Activated CD8-positive, alpha-beta T cell treated with anti-CD3 and anti-CD28 coated beads for 36 hours (primary cell): Measurements from ENCODE around the gene ARHGEF28. TPM values are rescaled to one million over a fixed set of nuclear protein-coding genes. Genes with fewer than 3 reads are reported as not detected.

Experiments used
- ATAC-seq: fragments of 200-7000 bp; cut with Tn5 transposase; one replicate; pipeline ENCODE4 v1.10.0; 2021; ENCODE audit warnings: mild to moderate bottlenecking, moderate library complexity
- CTCF ChIA-PET: fragments of 350-600 bp; sonication (Branson Sonifier 250); formaldehyde crosslinking; loops from one replicate; lab custom pipeline; 2021; ENCODE audit warnings: antibody characterized with exemption; lab: Charles Lee
- POLR2A ChIA-PET: fragments of 350-600 bp; sonication (Branson Sonifier 250); formaldehyde crosslinking; loops from one replicate; lab custom pipeline; 2021; ENCODE audit warnings: antibody characterized with exemption; lab: Charles Lee
- DNase-seq: peaks from one replicate; pipeline ENCODE4 v3.0.0-alpha.2; 2020
- H3K27ac Mint-ChIP-seq: one replicate; pipeline ENCODE4 v1.8.0; 2021; ENCODE audit warnings: mild to moderate bottlenecking, mixed read lengths
- H3K27me3 Mint-ChIP-seq: one replicate; pipeline ENCODE4 v1.8.0; 2021; ENCODE audit warnings: mixed read lengths
- H3K36me3 Mint-ChIP-seq: one replicate; pipeline ENCODE4 v1.8.0; 2021; ENCODE audit warnings: low read depth, mixed read lengths
- H3K4me1 Mint-ChIP-seq: one replicate; pipeline ENCODE4 v1.8.0; 2021; ENCODE audit warnings: low read depth, mixed read lengths
- H3K4me3 Mint-ChIP-seq: one replicate; pipeline ENCODE4 v1.8.0; 2021; ENCODE audit warnings: mild to moderate bottlenecking, moderate library complexity, mixed read lengths
- H3K9me3 Mint-ChIP-seq: one replicate; pipeline ENCODE4 v1.8.0; 2021; ENCODE audit warnings: mixed read lengths
- intact Hi-C: fragments of 100-400 bp; cut with micrococcal nuclease; formaldehyde crosslinking; loops from one replicate; pipeline ENCODE4 v1.10.0; 2022
- total RNA-seq, 2 experiments: library from RNA; stranded (reverse); gene quantifications; one replicate each; pipeline ENCODE4 v1.2.3, GENCODE V29; 2021
- TF ChIP-seq, protein P1 (sequence below): fragments of 200-600 bp; IDR thresholded peaks from one replicate; pipeline ENCODE4 v1.8.0; 2022; ENCODE audit warnings: antibody characterized with exemption, mild to moderate bottlenecking

ARHGEF28 gene
- total RNA-seq, 2 experiments from 2014 or later = 0.05 TPM; not detected in 1

DNA sequence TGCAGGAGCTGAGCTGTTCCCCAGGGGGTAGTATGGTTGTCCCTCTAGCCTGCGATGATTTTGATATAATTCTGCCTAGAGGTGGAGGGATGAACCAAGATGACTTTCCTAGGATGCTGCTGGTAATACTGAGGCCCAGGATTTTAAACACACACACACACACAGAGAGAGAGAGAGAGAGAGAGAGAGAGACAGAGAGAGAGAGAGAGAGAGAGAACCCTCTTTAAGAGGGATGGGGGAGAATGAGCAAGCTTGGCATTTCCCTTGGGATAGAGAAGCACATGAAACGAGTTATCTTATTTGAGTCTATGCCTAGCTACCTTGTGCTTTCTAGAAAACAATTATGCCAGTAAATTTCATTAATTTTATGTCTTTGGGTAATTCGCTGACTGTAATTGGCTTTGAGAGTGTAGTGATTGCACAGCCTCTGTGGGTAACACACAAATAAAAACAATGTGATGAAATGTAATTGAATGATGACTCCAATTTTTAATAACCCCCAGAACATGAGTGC is 338.4 kb downstream of the ARHGEF28 start:
- Mint-ChIP-seq H3K4me1 (peaks cover 4% of the 10 kb centered on the region), H3K27me3 (peaks cover 8% of the 10 kb centered on the region), H3K4me3 (no peak overlapping the region), H3K9me3 (no peaks in the 10 kb centered on the region), H3K27ac (no peak overlapping the region), H3K36me3 (no peaks in the 10 kb centered on the region)
- ATAC-seq (no peak), DNase-seq (no peak)
- TF ChIP-seq, protein P1, sequence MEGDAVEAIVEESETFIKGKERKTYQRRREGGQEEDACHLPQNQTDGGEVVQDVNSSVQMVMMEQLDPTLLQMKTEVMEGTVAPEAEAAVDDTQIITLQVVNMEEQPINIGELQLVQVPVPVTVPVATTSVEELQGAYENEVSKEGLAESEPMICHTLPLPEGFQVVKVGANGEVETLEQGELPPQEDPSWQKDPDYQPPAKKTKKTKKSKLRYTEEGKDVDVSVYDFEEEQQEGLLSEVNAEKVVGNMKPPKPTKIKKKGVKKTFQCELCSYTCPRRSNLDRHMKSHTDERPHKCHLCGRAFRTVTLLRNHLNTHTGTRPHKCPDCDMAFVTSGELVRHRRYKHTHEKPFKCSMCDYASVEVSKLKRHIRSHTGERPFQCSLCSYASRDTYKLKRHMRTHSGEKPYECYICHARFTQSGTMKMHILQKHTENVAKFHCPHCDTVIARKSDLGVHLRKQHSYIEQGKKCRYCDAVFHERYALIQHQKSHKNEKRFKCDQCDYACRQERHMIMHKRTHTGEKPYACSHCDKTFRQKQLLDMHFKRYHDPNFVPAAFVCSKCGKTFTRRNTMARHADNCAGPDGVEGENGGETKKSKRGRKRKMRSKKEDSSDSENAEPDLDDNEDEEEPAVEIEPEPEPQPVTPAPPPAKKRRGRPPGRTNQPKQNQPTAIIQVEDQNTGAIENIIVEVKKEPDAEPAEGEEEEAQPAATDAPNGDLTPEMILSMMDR = no peak
- POLR2A ChIA-PET = interaction anchor here (1.2 kb wide), 1 partner anchor 21 kb away, joined by 3 read pairs; no protein-coding TSS in a partner anchor
- CTCF ChIA-PET = no interaction called here
- intact Hi-C loops = no loop called here

DNA sequence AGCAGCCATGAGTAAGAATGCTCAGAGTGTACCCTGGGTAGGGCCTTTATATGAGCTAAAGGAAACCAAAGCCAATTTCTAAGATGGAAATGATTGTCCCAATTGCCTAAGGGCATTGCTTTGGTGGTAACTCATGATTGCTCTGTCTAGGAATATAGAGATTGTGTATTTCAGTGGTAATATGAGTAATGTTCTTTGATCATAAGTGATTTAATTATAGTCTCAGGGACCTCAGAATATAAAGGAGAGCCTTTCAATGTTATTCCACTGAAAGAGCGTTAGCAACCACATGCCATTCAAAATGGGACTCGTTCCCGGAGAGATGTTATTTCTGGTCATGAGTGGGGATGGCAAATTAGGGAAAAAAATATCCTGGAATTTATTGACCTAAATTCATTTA is 340.5 kb downstream of the ARHGEF28 start:
- H3K4me1 Mint-ChIP-seq = no peaks in the 10 kb centered on the region
- TF ChIP-seq, protein P1 = no peak
- ATAC-seq (no peak), DNase-seq (no peak)
- intact Hi-C loops = no loop called here
- ChIA-PET CTCF (no interaction called here), POLR2A (no interaction called here)
- peaks cover 4% of the 10 kb centered on the region for H3K27me3 Mint-ChIP-seq
- no peak overlapping the region for H3K27ac Mint-ChIP-seq
- H3K4me3 Mint-ChIP-seq = no peak overlapping the region
- no peaks in the 10 kb centered on the region for H3K36me3 Mint-ChIP-seq
- no peaks in the 10 kb centered on the region for H3K9me3 Mint-ChIP-seq

DNA sequence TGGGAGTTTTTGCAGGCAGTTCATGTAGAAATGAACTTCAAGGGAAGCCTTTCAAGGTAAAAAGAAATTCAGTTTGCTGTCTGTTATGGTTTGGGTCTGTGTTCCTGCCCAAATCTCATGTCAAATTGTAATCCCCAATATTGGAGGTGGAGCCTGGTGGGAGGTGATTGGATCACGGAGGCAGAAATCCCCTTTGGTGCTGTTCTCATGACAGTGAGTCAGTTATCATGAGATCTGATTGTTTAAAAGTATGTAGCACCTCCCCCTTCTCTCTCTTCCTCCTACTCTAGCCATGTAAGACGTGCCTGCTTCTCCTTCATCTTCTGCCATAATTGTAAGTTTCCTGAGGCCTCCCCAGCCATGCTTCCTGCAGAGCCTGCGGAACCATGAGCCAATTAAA is 341.4 kb downstream of the ARHGEF28 start:
- DNase-seq = no peak
- Mint-ChIP-seq H3K27me3 (peaks cover 4% of the 10 kb centered on the region), H3K27ac (no peak overlapping the region), H3K36me3 (no peaks in the 10 kb centered on the region), H3K4me3 (no peak overlapping the region), H3K4me1 (no peaks in the 10 kb centered on the region), H3K9me3 (no peaks in the 10 kb centered on the region)
- ATAC-seq = no peak
- TF ChIP-seq, protein P1 = no peak
- POLR2A ChIA-PET = no interaction called here
- intact Hi-C loops = no loop called here
- CTCF ChIA-PET = no interaction called here

DNA sequence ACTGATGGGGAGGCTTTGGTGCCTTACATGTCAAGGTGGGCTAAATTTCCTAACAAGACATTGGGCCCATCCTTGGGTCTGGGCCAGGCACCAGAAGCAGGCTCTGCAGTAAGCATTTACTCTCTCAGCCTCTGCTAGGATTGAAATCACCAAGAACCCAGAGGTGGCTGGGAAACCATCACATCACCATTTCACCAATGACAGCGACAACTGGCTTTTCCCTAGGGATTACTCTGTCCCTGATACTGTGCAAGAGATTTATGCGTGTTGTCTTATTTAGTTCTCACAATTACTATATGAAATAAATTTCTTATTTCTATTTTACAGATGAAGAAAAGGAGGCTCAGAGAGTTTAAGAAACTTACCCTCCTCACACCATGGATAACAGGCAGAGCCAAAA is 342.2 kb downstream of the ARHGEF28 start:
- ATAC-seq (no peak), DNase-seq (no peak)
- POLR2A ChIA-PET = no interaction called here
- Mint-ChIP-seq H3K36me3 (no peaks in the 10 kb centered on the region), H3K27ac (no peak overlapping the region), H3K4me3 (no peak overlapping the region), H3K4me1 (no peaks in the 10 kb centered on the region), H3K27me3 (peaks cover 4% of the 10 kb centered on the region), H3K9me3 (no peaks in the 10 kb centered on the region)
- TF ChIP-seq, protein P1 = no peak
- CTCF ChIA-PET = no interaction called here
- intact Hi-C loops = no loop called here

DNA sequence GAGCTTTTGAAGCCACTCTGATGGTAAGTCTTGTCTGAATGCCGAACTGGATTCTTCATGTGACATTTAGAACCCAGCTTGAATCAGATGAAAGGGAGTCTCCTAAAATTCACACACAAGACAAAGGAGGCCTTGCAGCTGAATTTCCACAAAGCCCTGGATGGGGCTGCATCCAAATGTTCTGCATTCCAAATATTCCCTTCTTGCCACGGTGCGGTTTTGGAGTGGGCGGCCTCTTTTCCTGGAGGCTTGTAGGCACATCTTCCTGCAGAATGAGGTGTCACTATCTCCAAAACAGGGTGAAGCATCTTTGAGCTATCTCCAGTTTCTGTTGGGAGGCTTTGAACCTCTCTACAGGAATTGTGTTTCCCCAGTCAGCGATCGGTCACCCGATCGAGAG is 342.7 kb downstream of the ARHGEF28 start:
- H3K36me3 Mint-ChIP-seq = no peaks in the 10 kb centered on the region
- intact Hi-C loops = no loop called here
- H3K4me3 Mint-ChIP-seq = no peak overlapping the region
- H3K27ac Mint-ChIP-seq = no peak overlapping the region
- H3K9me3 Mint-ChIP-seq = no peaks in the 10 kb centered on the region
- CTCF ChIA-PET = no interaction called here
- no peak for DNase-seq
- TF ChIP-seq, protein P1 = no peak
- peaks cover 4% of the 10 kb centered on the region for H3K27me3 Mint-ChIP-seq
- POLR2A ChIA-PET = no interaction called here
- ATAC-seq = no peak
- H3K4me1 Mint-ChIP-seq = no peaks in the 10 kb centered on the region
